Lower leg skin (tissue), 4 donors: Measurements from ENCODE around the gene GALNT2. TPM values are rescaled to one million over a fixed set of nuclear protein-coding genes. Genes with fewer than 3 reads are reported as not detected.

Experiments
- DNase-seq, 2 donors: peaks; one replicate each; pipeline ENCODE4 v3.0.0-alpha.2; 2019; ENCODE audit warnings: low spot score in 2 of 2
- H3K4me3 ChIP-seq: fragments of 200-600 bp; sonication (generic); 2 replicates; pipeline ENCODE4 v1.5.1; 2017; ENCODE audit warnings: mild to moderate bottlenecking, low read depth; ENCODE audit not compliant: poor library complexity, severe bottlenecking
- POLR2A ChIP-seq, 2 donors: fragments of 450-650 bp; IDR thresholded peaks; one replicate each; pipeline ENCODE4 v1.6.1; 2016 to 2017; ENCODE audit warnings: antibody characterized with exemption in 2 of 2, mild to moderate bottlenecking in 1 of 2, moderate library complexity in 1 of 2
- WGBS, 2 donors: methylation state at CpG; one replicate each; pipeline ENCODE4 v1.1.5; 2018; 5-methylcytosine and 5-hydroxymethylcytosine counted together
- intact Hi-C: fragments of 100-400 bp; cut with DNase I; formaldehyde crosslinking; loops from one replicate; pipeline ENCODE4 v1.15.0; 2023; ENCODE audit warnings: low total_unique reads
- total RNA-seq, 4 donors: library from RNA; depleted of rRNA; stranded (reverse); fragments of >200 nt; gene quantifications; one replicate each; pipeline ENCODE4 v1.1.0, GENCODE V29; 2016
- TF ChIP-seq, protein P1 (sequence below), 3 donors: fragments of 450-650 bp; IDR thresholded peaks; one replicate each; pipeline ENCODE4 v1.5.1; 2016; ENCODE audit warnings: antibody characterized with exemption in 3 of 3, mild to moderate bottlenecking in 3 of 3, moderate library complexity in 2 of 3

GALNT2 gene
- total RNA-seq, 4 donors from 2014 or later, result 11.0 to 31.0 (median 20.2) TPM

DNA sequence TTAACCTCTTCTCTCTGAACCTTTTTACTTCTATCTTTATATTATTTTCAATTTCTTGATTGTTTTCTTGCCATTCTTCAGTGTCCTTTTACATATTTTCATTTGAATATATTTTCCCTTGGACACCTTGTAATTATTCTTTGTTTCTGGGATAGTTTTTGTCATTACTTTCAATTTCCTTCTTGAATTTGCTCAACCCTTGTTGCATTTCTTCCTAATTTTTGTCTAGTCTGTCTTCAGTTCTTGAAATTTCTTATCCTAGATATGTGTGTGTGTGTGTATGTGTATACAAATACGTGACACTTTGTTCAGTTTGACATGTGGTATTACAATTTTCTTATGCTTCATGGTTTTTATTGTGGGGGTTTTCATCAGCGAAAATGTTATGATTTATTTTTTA is 1.9 kb upstream of the GALNT2 start:
- DNase-seq, result no peak
- 84 to 91% methylated on average over 2 of the region's 2 CpGs for WGBS, 2 donors
- intact Hi-C loops, result no loop called here
- no peak for TF ChIP-seq POLR2A (IDR thresholded peaks at IDR 0.05)
- TF ChIP-seq, protein P1, sequence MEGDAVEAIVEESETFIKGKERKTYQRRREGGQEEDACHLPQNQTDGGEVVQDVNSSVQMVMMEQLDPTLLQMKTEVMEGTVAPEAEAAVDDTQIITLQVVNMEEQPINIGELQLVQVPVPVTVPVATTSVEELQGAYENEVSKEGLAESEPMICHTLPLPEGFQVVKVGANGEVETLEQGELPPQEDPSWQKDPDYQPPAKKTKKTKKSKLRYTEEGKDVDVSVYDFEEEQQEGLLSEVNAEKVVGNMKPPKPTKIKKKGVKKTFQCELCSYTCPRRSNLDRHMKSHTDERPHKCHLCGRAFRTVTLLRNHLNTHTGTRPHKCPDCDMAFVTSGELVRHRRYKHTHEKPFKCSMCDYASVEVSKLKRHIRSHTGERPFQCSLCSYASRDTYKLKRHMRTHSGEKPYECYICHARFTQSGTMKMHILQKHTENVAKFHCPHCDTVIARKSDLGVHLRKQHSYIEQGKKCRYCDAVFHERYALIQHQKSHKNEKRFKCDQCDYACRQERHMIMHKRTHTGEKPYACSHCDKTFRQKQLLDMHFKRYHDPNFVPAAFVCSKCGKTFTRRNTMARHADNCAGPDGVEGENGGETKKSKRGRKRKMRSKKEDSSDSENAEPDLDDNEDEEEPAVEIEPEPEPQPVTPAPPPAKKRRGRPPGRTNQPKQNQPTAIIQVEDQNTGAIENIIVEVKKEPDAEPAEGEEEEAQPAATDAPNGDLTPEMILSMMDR (IDR thresholded peaks at IDR 0.05), result no peak
- no peak overlapping the region for H3K4me3 ChIP-seq

DNA sequence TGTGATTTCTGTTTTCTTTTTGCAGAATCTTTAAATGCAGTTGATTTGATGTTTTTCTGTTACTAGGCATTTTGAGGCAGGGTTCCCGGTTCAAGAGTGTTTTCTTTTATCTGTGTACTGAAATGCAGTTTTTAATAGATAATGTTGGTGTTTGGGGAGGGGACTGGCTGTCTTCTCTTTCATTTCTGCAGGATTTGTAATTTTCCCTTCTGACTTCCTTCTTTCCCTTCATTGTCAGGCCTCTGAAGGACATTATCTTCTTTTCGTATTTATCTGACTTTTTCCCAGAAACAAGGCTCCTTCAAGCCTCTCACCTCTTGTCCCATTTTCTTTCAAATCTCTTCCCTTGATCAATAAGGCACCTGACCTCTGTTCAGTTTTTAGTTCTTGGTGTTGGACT is 1.5 kb upstream of the GALNT2 start:
- intact Hi-C loops, result no loop called here
- WGBS, 2 donors, result 59 to 73% methylated on average over 2 of the region's 2 CpGs
- no peak overlapping the region for H3K4me3 ChIP-seq
- no peak for DNase-seq
- no peak for TF ChIP-seq POLR2A (IDR thresholded peaks at IDR 0.05)
- TF ChIP-seq, protein P1 (IDR thresholded peaks at IDR 0.05), result no peak

DNA sequence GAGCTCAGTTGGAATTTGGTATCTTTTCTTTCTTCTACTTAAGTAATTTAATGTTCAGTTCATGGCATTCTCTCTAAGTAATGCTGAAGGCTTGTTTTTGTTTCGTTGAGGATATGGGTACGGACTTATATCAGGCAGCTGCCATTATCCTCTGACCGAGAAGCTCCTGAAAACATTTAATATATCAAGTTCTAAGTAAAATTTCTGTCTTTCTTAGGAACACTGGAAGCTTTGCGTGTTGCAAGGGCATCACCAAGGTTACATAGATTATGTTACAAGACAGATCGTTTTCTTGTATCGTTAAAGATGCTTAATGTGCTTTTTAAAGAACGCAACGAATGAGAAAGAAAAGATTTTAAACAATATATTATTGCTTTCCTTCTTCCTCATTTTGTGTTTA is 1.0 kb upstream of the GALNT2 start:
- WGBS, 2 donors, result 40 to 44% methylated on average over 8 of the region's 8 CpGs

DNA sequence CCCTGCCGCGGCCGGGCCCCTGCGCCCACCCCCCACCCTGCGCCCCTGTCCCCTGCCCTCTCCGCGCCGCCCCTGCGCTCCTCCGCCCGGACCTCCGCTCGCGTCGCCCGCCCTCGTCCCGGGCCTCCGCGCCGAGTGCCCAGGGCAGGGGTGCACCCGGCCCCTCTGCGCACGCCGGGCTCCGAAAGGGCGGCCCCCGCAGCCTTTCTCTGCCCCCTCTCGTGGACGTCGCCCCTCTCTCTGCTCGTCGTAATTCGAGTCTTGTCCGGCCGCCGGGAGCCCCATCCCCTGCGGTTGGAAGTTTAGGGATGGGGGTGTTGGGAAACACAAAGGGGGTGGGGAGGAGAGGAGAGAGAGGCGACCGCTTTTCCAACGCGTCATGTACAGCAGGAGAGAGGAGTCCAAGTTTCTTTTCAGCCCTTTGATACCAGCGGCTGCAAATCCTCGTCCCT is 407 bp downstream of the GALNT2 start:
- intact Hi-C loops, result no loop called here
- H3K4me3 ChIP-seq, result peak overlapping the region; percentile 74
- peak in 1 of 2 donors; percentile 87 for DNase-seq
- 0% methylated on average over 17 to 28 of the region's 44 CpGs for WGBS, 2 donors
- TF ChIP-seq, protein P1 (IDR thresholded peaks at IDR 0.05), result no peak
- no peak for TF ChIP-seq POLR2A (IDR thresholded peaks at IDR 0.05)

More for the DNA sequence above, 1.0 kb upstream of the GALNT2 start:
- intact Hi-C loops, result no loop called here
- TF ChIP-seq, protein P1 (IDR thresholded peaks at IDR 0.05), result no peak
- TF ChIP-seq POLR2A (IDR thresholded peaks at IDR 0.05), result no peak
- H3K4me3 ChIP-seq, result no peak overlapping the region
- no peak for DNase-seq

DNA sequence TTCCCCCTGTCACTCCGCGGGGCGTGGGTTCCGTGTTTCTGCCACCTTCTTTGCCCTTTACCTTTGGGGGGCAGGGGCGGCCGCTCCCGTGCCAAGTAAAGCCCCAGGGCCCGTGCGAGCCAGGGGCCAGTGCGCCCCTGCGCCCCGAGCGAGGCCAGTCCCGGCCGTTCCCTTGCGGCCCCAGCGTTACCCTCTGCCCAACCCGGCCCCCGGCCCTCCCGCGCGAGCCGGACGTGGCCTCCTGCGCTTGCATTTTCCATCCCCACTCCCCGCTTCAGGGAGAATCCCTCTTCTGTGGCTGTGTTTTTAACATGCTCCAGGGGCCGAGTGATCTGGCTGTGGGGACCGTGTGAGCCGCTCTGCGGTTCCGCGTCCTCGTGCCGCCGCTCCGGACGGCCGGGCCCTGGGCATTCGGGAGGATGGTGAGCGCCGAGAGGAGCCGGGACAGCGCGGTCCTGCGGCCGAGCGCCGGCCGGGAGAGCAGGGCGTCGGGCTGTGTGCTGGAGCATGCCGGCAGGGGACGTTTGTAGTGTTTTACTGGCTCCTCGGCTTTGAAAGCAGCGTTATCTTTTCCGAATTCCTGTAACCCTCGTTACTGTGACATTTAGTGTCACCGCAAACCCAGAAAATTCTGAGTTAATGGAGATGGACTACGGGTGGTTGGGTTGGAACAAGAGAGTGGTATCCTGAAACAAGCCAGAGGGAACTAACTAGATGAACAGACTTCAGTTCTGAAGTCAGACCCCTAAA is 1.0 kb downstream of the GALNT2 start:
- WGBS, 2 donors, result 1% methylated on average over 39 to 52 of the region's 59 CpGs
- DNase-seq, result peak in 1 of 2 donors; percentile 88
- peak overlapping the region; percentile 74 for H3K4me3 ChIP-seq
- intact Hi-C loops, result no loop called here
- TF ChIP-seq, protein P1 (IDR thresholded peaks at IDR 0.05), result no peak
- no peak for TF ChIP-seq POLR2A (IDR thresholded peaks at IDR 0.05)

DNA sequence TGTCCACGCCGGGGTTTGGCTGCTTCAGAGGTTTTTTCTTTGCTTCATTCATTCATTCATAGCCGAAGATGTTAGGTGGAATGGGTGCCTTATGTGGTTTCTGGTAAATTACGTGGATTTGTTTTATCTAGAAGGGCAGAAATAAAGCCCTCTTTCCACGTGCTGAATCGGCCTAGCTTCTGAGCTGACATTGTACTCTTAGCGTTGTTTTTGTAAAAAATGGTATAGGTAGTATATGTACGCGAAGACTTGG is 1.5 kb downstream of the GALNT2 start:
- no peak for DNase-seq
- 23 to 26% methylated on average over 9 of the region's 9 CpGs for WGBS, 2 donors
- TF ChIP-seq, protein P1 (IDR thresholded peaks at IDR 0.05), result no peak
- no peak for TF ChIP-seq POLR2A (IDR thresholded peaks at IDR 0.05)
- intact Hi-C loops, result no loop called here
- peak overlapping the region; percentile 74 for H3K4me3 ChIP-seq
